Activated T-helper 1 cell treated with anti-CD3 and anti-CD28 coated beads, Interleukin-12 subunit alpha, Interleukin-12 subunit beta, Interleukin-2, Interleukin-4 antibody, amounts not matched to agents 30 ng/mL and 10 ng/mL and 1 ng/mL, durations not matched to agents 14 hours and 24 hours and 36 hours (primary cell): Measurements from ENCODE around the gene PPBP. TPM values are rescaled to one million over a fixed set of nuclear protein-coding genes. Genes with fewer than 3 reads are reported as not detected.
"Not testable (repeated sequence)": the region's sequence is repeated elsewhere in the genome, so short reads cannot be mapped to it uniquely, and the experiment has no call there.

Source experiments
- DNase-seq: peaks from one replicate; pipeline ENCODE4 v3.0.0; 2021; ENCODE audit warnings: low spot score
- H3K27ac Mint-ChIP-seq: one replicate; pipeline ENCODE4 v1.8.0; 2021; ENCODE audit warnings: mild to moderate bottlenecking, mixed read lengths
- H3K27me3 Mint-ChIP-seq: one replicate; pipeline ENCODE4 v1.8.0; 2022; ENCODE audit warnings: mild to moderate bottlenecking, moderate library complexity, mixed read lengths; ENCODE audit not compliant: insufficient read depth
- H3K36me3 Mint-ChIP-seq: one replicate; pipeline ENCODE4 v1.8.0; 2021; ENCODE audit warnings: low read depth, mixed read lengths
- H3K4me1 Mint-ChIP-seq: one replicate; pipeline ENCODE4 v1.8.0; 2021; ENCODE audit warnings: low read depth, mixed read lengths
- H3K4me3 Mint-ChIP-seq: one replicate; pipeline ENCODE4 v1.8.0; 2021; ENCODE audit warnings: mild to moderate bottlenecking, moderate library complexity, mixed read lengths
- H3K9me3 Mint-ChIP-seq: one replicate; pipeline ENCODE4 v1.8.0; 2021; ENCODE audit warnings: mixed read lengths
- intact Hi-C: fragments of 100-400 bp; cut with micrococcal nuclease; formaldehyde crosslinking; loops from one replicate; pipeline ENCODE4 v1.15.1; 2024
- total RNA-seq: library from RNA; stranded (reverse); gene quantifications from 2 replicates; pipeline ENCODE4 v1.2.3, GENCODE V29; 2022

Gene PPBP
- total RNA-seq, 1 donor from 2014 or later, result not detected

DNA sequence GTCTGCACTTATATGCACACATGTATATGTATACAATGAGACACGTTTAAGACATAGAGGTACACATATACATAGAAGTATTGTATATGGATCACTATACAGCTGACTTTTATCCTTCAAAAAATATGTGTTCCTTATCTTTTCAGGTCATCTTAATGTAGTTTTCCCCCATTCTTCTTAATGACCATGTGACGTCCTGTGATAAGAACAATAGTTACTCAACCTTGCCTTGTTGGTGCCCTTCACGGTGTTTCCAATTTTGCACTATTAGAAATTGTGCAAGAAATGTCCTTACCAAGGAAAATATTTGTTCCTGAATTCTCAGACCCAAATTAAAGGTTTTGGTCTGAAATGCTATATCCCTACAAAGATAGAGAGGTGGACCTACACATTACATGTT is 1.0 kb upstream of the PPBP start:
- no peak for DNase-seq
- no peak overlapping the region for H3K27ac Mint-ChIP-seq
- no peaks in the 10 kb centered on the region for H3K36me3 Mint-ChIP-seq
- H3K4me3 Mint-ChIP-seq, result no peak overlapping the region
- H3K9me3 Mint-ChIP-seq, result no peaks in the 10 kb centered on the region
- no peaks in the 10 kb centered on the region for H3K27me3 Mint-ChIP-seq
- no peaks in the 10 kb centered on the region for H3K4me1 Mint-ChIP-seq
- intact Hi-C loops, result no loop called here

DNA sequence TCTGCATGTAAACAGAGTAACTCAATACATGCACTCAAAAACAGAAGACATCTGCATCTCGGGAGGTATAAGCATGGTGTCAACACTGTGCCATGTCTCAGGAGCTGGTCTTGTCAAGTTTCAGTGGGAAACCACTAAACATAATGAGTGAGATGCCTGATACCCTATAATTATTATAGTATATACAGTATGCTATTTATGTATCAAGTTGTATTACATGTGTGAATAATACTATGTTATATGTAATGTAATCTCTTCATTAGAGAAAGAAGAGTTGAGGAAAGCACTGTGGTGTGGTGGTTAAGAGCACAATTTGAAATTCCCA is 2.5 kb downstream of the PPBP start:
- H3K9me3 Mint-ChIP-seq, result no peaks in the 10 kb centered on the region
- no peak overlapping the region for H3K4me3 Mint-ChIP-seq
- DNase-seq, result no peak
- H3K4me1 Mint-ChIP-seq, result no peaks in the 10 kb centered on the region
- H3K27me3 Mint-ChIP-seq, result peaks cover 2% of the 10 kb centered on the region
- intact Hi-C loops, result no loop called here
- H3K27ac Mint-ChIP-seq, result no peak overlapping the region
- no peaks in the 10 kb centered on the region for H3K36me3 Mint-ChIP-seq

DNA sequence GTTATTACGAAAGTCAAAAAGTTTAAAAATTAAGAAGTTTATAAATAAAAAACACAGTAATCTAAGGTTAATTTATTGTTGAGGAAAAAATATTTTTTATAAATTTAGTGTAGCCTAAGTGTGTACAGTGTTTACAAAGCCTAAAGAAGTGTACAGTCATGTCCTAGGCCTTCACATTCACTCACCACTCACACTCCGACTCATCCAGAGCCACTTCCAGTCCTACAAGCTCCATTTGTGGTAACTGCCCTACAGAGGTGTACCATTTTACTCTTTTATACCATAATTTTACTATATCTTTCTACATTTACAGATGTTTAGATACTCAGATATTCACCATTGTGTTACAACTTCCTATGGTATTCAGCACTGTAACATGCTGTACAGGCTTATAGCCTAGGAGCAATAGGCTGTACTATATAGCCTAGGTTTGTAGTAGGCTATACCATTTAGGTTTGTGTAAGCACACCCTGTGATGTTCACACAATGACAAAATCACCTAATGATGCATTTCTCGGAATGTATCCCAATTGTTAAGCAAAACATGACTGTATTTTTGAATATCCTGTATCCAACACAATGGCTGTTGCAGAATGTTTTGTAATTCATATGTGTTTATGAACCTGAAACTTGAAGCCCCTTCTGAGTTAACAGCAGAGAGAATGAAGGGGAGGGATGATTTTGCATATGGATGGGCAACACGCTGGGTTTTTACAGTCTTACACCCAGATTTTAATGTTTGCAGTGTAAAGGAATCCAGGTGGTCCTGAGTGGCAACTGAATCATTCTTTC is 3.1 kb downstream of the PPBP start:
- Mint-ChIP-seq H3K36me3 (no peaks in the 10 kb centered on the region), H3K4me3 (no peak overlapping the region), H3K27ac (no peak overlapping the region), H3K27me3 (peaks cover 2% of the 10 kb centered on the region), H3K4me1 (no peaks in the 10 kb centered on the region), H3K9me3 (no peaks in the 10 kb centered on the region)
- DNase-seq, result no peak
- intact Hi-C loops, result no loop called here

DNA sequence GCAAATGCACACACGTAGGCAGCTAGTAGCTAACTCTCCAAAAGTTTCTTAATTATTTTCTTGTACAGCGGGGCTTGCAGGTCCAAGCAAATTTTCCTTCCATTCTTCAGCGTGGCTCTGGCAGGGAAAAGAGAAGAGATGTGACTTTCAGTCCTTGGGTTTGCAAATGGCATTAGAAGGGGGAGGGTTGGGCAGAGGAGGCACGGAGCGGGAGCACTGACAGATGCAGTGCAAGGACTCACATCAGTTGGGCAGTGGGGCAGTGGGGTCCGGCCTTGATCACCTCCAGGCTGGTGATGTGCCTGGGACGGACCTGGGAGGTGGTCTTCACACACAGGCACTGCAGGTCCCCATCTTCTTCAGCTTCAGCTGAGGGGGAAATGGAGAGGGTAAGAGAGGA is 6.8 kb downstream of the PPBP start:
- H3K36me3 Mint-ChIP-seq, intact Hi-C loops, DNase-seq, H3K4me3 Mint-ChIP-seq, H3K27me3 Mint-ChIP-seq, H3K27ac Mint-ChIP-seq, H3K9me3 Mint-ChIP-seq, H3K4me1 Mint-ChIP-seq: not testable (repeated sequence)

DNA sequence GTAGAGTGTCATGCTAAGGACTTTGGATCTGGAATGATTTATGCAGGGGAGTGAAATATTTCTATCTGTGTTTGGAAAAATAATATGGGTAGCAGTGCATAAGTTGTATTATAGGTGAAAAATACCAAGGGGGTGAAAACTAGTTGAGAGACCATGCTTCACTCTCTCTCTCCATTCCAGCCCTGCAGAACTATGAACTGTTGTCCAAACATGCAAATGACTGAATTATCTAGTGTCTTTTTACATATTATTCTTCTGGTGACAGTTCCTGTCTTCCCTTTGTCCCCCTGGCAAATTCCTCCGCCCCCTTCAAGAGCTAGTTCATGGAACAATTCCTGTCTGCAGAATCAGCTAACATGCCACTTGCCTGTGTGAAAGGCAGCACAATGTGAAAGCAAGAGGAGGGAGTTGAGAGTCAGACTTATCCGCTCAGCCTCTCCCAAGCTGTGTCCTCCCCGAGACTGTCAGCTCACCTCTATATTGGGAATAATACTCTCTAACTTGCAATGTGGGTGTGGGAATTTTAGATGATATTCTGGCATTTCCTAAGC is 8.5 kb downstream of the PPBP start:
- DNase-seq, result no peak
- Mint-ChIP-seq H3K9me3 (no peaks in the 10 kb centered on the region), H3K4me3 (no peak overlapping the region), H3K27ac (no peak overlapping the region), H3K27me3 (peaks cover 2% of the 10 kb centered on the region), H3K36me3 (no peaks in the 10 kb centered on the region), H3K4me1 (no peaks in the 10 kb centered on the region)
- intact Hi-C loops, result no loop called here

DNA sequence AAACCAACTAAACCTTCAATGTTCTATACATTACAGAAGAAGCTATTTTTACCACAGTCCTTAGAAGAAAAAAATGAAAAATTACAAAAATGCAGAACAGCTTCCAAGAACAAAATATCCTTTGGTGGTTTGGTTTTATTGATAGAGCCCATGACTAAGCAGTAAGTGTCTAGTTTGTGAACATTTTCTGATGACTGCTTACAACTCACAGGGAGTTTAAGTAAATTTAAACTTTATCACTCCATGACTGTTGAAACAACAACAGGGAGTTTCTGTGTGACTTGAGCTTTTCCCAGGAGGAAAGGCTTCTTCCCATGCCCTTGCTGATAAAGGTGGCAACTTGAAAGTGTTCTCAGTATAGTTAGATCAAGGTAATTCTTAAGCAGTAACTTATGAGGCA is 9.1 kb downstream of the PPBP start:
- H3K9me3 Mint-ChIP-seq, result no peaks in the 10 kb centered on the region
- no peak overlapping the region for H3K4me3 Mint-ChIP-seq
- intact Hi-C loops, result no loop called here
- H3K27me3 Mint-ChIP-seq, result peaks cover 2% of the 10 kb centered on the region
- DNase-seq, result no peak
- H3K4me1 Mint-ChIP-seq, result no peaks in the 10 kb centered on the region
- no peaks in the 10 kb centered on the region for H3K36me3 Mint-ChIP-seq
- H3K27ac Mint-ChIP-seq, result no peak overlapping the region

DNA sequence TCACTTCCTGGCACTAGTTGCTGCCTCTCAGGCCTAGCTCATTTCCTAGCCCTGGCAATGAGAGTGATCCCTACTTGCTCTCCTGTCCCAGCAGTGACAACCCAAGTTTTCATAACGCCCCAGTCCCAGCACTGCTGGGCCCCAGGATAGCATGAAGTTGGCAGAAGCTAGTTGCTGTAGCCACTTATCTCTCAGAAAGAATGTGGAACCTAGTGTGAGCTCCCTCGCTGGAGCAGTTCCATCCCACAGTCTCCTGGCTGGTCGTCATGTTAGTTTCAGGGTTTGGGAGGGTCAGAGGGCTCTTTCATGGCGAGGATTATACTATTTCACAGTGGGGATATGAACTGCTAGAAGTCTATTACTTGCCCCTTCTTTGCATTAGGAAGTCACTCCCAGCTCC is 11.3 kb downstream of the PPBP start:
- Mint-ChIP-seq H3K27me3 (peaks cover 2% of the 10 kb centered on the region), H3K4me3 (no peak overlapping the region), H3K36me3 (no peaks in the 10 kb centered on the region), H3K4me1 (no peaks in the 10 kb centered on the region), H3K27ac (no peak overlapping the region), H3K9me3 (peaks cover 1% of the 10 kb centered on the region)
- DNase-seq, result no peak
- intact Hi-C loops, result no loop called here

DNA sequence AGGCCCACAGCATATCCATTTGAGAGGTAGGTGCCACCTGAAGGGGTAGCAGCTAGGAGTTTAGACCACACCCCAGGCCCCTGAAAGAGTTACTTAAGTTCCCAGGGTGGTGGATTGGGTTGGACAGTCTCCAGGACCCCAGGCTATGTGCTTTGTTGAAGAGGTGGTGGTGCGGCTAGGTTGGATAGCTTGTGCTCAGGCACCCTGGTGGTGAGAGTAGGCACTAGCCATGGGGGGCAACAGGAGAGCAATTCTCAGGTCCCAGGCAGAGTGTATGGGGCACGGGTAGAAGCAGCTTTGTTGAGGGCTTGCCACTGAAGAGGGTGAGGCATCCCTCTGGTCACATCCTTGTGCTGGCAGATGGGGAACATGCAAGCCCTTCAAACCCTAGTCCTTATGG is 11.8 kb downstream of the PPBP start:
- Mint-ChIP-seq H3K27ac (no peak overlapping the region), H3K4me3 (no peak overlapping the region), H3K9me3 (peaks cover 6% of the 10 kb centered on the region), H3K4me1 (no peaks in the 10 kb centered on the region), H3K27me3 (peaks cover 2% of the 10 kb centered on the region), H3K36me3 (no peaks in the 10 kb centered on the region)
- intact Hi-C loops, result no loop called here
- no peak for DNase-seq

DNA sequence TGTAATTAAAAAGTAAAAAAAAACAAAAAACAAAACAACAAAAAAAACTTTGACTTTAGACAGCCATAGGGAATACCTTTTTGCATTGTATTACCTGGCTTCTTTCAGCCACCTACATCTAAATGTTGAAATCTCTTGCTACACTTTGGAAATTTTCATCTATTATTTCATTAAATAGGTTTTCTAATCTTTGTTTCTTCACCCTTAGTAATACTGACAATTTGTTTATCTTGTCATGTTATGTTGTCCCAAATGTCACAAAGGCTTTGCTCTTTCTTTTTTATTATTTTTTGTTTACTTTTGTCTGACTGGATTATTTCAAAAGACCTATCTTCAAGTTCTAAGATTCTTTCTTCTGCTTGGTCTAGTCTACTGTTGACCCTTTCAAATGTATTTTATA is 13.6 kb downstream of the PPBP start:
- no peaks in the 10 kb centered on the region for H3K4me1 Mint-ChIP-seq
- DNase-seq, result no peak
- peaks cover 18% of the 10 kb centered on the region for H3K9me3 Mint-ChIP-seq
- H3K36me3 Mint-ChIP-seq, result no peaks in the 10 kb centered on the region
- H3K27me3 Mint-ChIP-seq, result no peaks in the 10 kb centered on the region
- intact Hi-C loops, result no loop called here
- H3K27ac Mint-ChIP-seq, result no peak overlapping the region
- no peak overlapping the region for H3K4me3 Mint-ChIP-seq

DNA sequence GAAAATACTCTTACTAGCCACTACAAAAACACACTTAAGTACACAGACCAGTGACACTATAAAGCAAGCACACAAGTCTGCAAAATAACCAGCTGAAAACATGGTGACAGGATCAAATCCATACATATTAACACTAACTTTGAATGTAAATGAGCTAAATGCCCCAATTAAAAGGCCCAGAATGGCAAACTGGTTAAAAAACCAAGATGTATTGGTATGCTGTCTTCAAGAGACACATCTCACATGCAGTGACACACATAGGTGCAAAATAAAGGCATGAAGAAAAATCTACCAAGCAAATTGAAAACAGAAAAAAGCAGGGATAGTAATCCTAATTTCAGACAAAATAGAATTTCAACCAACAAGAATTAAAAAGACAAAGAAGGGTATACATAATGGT is 17.0 kb downstream of the PPBP start:
- intact Hi-C loops, result no loop called here
- no peak overlapping the region for H3K27ac Mint-ChIP-seq
- no peak for DNase-seq
- H3K9me3 Mint-ChIP-seq, result peaks cover 18% of the 10 kb centered on the region
- no peaks in the 10 kb centered on the region for H3K27me3 Mint-ChIP-seq
- H3K36me3 Mint-ChIP-seq, result no peaks in the 10 kb centered on the region
- H3K4me1 Mint-ChIP-seq, result no peaks in the 10 kb centered on the region
- H3K4me3 Mint-ChIP-seq, result no peak overlapping the region

DNA sequence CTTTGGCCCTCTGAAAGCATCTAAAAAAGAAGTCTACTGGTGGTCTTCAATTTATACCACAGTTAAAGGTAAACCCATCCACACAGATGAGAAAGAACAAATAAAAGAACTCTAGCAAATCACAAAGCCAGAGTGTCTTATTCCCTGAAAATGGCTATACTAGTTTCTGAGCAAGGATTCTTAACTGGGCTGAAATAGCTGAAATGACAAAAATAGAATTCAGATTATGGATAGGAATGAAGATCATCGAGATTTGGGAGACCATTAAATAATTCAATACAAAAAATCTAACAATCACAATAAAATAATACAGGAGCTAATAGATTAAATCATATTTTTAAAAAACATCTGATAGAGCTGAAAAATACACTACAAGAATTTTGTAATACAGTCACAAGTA is 18.0 kb downstream of the PPBP start:
- Mint-ChIP-seq H3K36me3 (no peaks in the 10 kb centered on the region), H3K4me3 (no peak overlapping the region), H3K27me3 (no peaks in the 10 kb centered on the region), H3K9me3 (peaks cover 18% of the 10 kb centered on the region), H3K27ac (no peak overlapping the region), H3K4me1 (no peaks in the 10 kb centered on the region)
- DNase-seq, result no peak
- intact Hi-C loops, result no loop called here

DNA sequence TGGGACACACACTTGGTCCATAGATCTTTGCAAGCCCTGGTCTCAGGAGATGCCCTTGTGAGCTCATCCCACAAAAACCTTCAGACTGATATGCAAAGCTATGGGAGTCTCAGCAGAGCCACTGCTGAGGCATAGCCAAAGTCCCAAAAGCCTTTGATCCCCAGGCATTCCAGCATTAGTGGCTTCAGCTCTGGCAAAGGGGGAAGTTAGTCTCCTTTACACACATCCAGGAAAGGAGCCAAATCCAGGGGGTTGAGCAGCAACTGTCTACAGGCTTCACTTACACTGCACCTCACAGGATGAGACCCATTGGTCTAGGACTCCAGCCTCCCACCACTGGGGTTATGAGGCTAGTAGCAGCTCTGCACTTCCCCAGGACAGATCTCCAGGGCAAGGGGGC is 20.1 kb downstream of the PPBP start:
- Mint-ChIP-seq H3K4me3 (no peak overlapping the region), H3K27ac (no peak overlapping the region), H3K4me1 (no peaks in the 10 kb centered on the region), H3K27me3 (no peaks in the 10 kb centered on the region), H3K9me3 (peaks cover 21% of the 10 kb centered on the region), H3K36me3 (no peaks in the 10 kb centered on the region)
- no peak for DNase-seq
- intact Hi-C loops, result no loop called here

DNA sequence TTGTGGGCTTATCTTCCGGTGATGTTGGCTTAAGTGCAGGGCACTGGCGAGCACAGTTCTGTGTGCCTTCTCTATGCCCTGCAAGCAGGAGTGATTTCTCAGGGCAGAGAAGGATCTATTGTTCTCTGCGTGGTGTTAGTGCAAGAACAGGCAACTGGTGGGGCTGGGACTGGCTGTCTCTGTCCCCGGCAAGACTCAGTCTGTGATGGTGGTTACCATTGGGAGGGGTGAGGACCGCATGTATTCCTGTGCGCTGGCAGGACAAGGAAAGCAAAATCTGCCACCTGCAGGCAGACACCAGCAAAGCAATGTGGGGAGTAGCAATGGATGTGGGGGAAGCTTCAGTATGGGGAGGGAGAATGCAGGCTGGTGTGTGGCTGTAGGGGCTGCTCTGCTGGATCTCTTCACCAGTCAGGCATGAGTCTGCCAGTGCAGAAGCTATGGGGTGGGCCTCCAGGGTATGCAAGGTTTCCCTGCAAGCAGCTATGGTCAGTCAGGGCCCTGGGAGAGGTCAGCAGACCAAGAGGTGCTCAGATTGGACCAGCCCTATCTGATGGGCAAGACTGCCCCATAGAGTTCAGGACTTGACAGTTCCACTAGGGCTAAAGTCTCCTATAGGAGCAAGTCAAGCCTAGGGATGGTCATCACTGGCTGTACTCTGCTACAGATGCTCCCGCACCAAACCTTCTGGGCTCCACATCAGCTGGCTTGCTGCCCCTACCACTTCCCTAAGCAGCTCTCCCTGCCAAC is 23.0 kb downstream of the PPBP start:
- Mint-ChIP-seq H3K4me3 (no peak overlapping the region), H3K4me1 (no peaks in the 10 kb centered on the region), H3K36me3 (no peaks in the 10 kb centered on the region), H3K9me3 (peaks cover 18% of the 10 kb centered on the region), H3K27me3 (no peaks in the 10 kb centered on the region), H3K27ac (no peak overlapping the region)
- intact Hi-C loops, result no loop called here
- DNase-seq, result no peak
